HEK293 (cell line): ENCODE results near the gene AK8.

Experiments used
- CTCF ChIA-PET: fragments of 350-600 bp; formaldehyde crosslinking; extraction: SDS; loops from one replicate; lab custom pipeline; 2021; ENCODE audit warnings: antibody characterized with exemption; lab: Yijun Ruan, JAX
- POLR2A ChIA-PET: fragments of 300-600 bp; formaldehyde crosslinking; extraction: SDS; loops from one replicate; lab custom pipeline; 2020; ENCODE audit warnings: antibody characterized with exemption, inconsistent platforms; lab: Yijun Ruan, JAX
- H3K27ac ChIP-seq: fragments of 200-500 bp; sonication (Bioruptor generic); 2 replicates; pipeline ENCODE4 v1.5.1; 2014; ENCODE audit warnings: low read depth, low read length, control low read depth, inconsistent platforms; ENCODE audit errors: extremely low read depth
- H3K36me3 ChIP-seq, 2 experiments: fragments of 200-500 bp in 1 of 2; sonication (Bioruptor generic) in 1 of 2; 1 replicate in 1 of 2; 2 replicates in 1 of 2; pipeline ENCODE4 v1.5.1; 2014 to 2017; ENCODE audit warnings: inconsistent platforms in 2 of 2, low read length in 2 of 2; ENCODE audit not compliant: control insufficient read depth in 2 of 2, insufficient read depth in 1 of 2
- H3K4me1 ChIP-seq: fragments of 200-500 bp; sonication (Bioruptor generic); 2 replicates; pipeline ENCODE4 v1.5.1; 2014; ENCODE audit warnings: mild to moderate bottlenecking, low read length, inconsistent platforms; ENCODE audit not compliant: control insufficient read depth, insufficient read depth
- H3K4me3 ChIP-seq: 2 replicates; pipeline ENCODE4 v1.5.1; 2011; ENCODE audit warnings: low read depth, mild to moderate bottlenecking, control low read depth, low read length, moderate library complexity
- H3K9me3 ChIP-seq: fragments of 200-500 bp; sonication (Bioruptor generic); 2 replicates; pipeline ENCODE4 v1.5.1; 2014; ENCODE audit warnings: low read depth, low read length, inconsistent platforms; ENCODE audit not compliant: control insufficient read depth, insufficient read depth
- BCL11A ChIP-seq: fragments of 450-650 bp; formaldehyde crosslinking; IDR thresholded peaks from 2 replicates; pipeline ENCODE4 v1.5.1; 2016; ENCODE audit warnings: low read depth, missing biosample characterization, missing genetic modification characterization
- HIC1 ChIP-seq: fragments of 450-650 bp; formaldehyde crosslinking; IDR thresholded peaks from 2 replicates; pipeline ENCODE4 v1.5.1; 2016; ENCODE audit warnings: missing biosample characterization, missing genetic modification characterization
- KLF17 ChIP-seq: fragments of 450-650 bp; formaldehyde crosslinking; IDR thresholded peaks from 2 replicates; pipeline ENCODE4 v1.5.1; 2016; ENCODE audit warnings: missing biosample characterization, missing genetic modification characterization
- KLF7 ChIP-seq: fragments of 450-650 bp; formaldehyde crosslinking; IDR thresholded peaks from 2 replicates; pipeline ENCODE4 v1.5.1; 2016; ENCODE audit warnings: missing biosample characterization, missing genetic modification characterization, borderline replicate concordance
- PRDM10 ChIP-seq: fragments of 450-650 bp; formaldehyde crosslinking; IDR thresholded peaks from 2 replicates; pipeline ENCODE4 v1.5.1; 2016; ENCODE audit warnings: missing biosample characterization, missing genetic modification characterization
- PRDM6 ChIP-seq: fragments of 450-650 bp; formaldehyde crosslinking; IDR thresholded peaks from 2 replicates; pipeline ENCODE4 v1.5.1; 2017; ENCODE audit warnings: missing biosample characterization, missing genetic modification characterization
- TCF7L2 ChIP-seq: IDR thresholded peaks from 2 replicates; pipeline ENCODE4 v1.6.1; 2011; ENCODE audit warnings: low read depth, mild to moderate bottlenecking, inconsistent platforms, low read length, moderate library complexity, borderline replicate concordance
- ZBTB48 ChIP-seq: fragments of 450-650 bp; formaldehyde crosslinking; IDR thresholded peaks from 2 replicates; pipeline ENCODE4 v1.5.1; 2016; ENCODE audit warnings: missing biosample characterization, missing genetic modification characterization
- ZFP41 ChIP-seq: fragments of 450-650 bp; formaldehyde crosslinking; IDR thresholded peaks from 2 replicates; pipeline ENCODE4 v1.5.1; 2016; ENCODE audit warnings: missing biosample characterization, missing genetic modification characterization, borderline replicate concordance
- ZNF169 ChIP-seq: fragments of 450-650 bp; formaldehyde crosslinking; IDR thresholded peaks from 2 replicates; pipeline ENCODE4 v1.5.1; 2016; ENCODE audit warnings: missing biosample characterization, missing genetic modification characterization
- ZNF280C ChIP-seq: fragments of 450-650 bp; formaldehyde crosslinking; IDR thresholded peaks from 2 replicates; pipeline ENCODE4 v1.5.1; 2016; ENCODE audit warnings: missing biosample characterization, missing genetic modification characterization
- ZNF292 ChIP-seq: fragments of 450-650 bp; formaldehyde crosslinking; IDR thresholded peaks from 2 replicates; pipeline ENCODE4 v1.5.1; 2016; ENCODE audit warnings: low read depth, missing biosample characterization, missing genetic modification characterization, borderline replicate concordance
- ZNF362 ChIP-seq: fragments of 450-650 bp; formaldehyde crosslinking; IDR thresholded peaks from 2 replicates; pipeline ENCODE4 v1.5.1; 2016; ENCODE audit warnings: missing biosample characterization, missing genetic modification characterization
- ZNF639 ChIP-seq: fragments of 450-650 bp; formaldehyde crosslinking; IDR thresholded peaks from 2 replicates; pipeline ENCODE4 v1.5.1; 2016; ENCODE audit warnings: missing biosample characterization, missing genetic modification characterization

The AK8 gene

GRCh38 chr9:132728071-132728470 is 150.0 kb downstream of the AK8 start:
- H3K4me3 ChIP-seq: no peak overlapping the region
- ChIA-PET CTCF (interaction anchor here (0.6 kb wide), 2 partner anchors 10 to 142 kb away, joined by 3 read pairs; no protein-coding TSS in a partner anchor), POLR2A (no interaction called here)
- no peaks in the 10 kb centered on the region for H3K36me3 ChIP-seq
- no peaks in the 10 kb centered on the region for H3K4me1 ChIP-seq
- H3K9me3 ChIP-seq: no peaks in the 10 kb centered on the region
- no peak overlapping the region for H3K27ac ChIP-seq
- TF ChIP-seq PRDM10: no peak
- no peak for TF ChIP-seq ZNF362 (tag by site-specific recombination)
- no peak for TF ChIP-seq ZNF280C (tag by site-specific recombination)
- no peak for TF ChIP-seq ZFP41 (tag by site-specific recombination)
- TF ChIP-seq PRDM6: no peak
- no peak for TF ChIP-seq KLF17
- no peak for TF ChIP-seq TCF7L2
- TF ChIP-seq ZNF639 (tag by site-specific recombination): no peak
- TF ChIP-seq BCL11A: no peak
- TF ChIP-seq ZNF169 (tag by site-specific recombination): no peak
- no peak for TF ChIP-seq KLF7
- TF ChIP-seq ZBTB48 (tag by site-specific recombination): no peak
- no peak for TF ChIP-seq ZNF292 (tag by site-specific recombination)
- no peak for TF ChIP-seq HIC1 (tag by site-specific recombination)
